ENCODE results near the gene CTIF.

Gene CTIF

DNA sequence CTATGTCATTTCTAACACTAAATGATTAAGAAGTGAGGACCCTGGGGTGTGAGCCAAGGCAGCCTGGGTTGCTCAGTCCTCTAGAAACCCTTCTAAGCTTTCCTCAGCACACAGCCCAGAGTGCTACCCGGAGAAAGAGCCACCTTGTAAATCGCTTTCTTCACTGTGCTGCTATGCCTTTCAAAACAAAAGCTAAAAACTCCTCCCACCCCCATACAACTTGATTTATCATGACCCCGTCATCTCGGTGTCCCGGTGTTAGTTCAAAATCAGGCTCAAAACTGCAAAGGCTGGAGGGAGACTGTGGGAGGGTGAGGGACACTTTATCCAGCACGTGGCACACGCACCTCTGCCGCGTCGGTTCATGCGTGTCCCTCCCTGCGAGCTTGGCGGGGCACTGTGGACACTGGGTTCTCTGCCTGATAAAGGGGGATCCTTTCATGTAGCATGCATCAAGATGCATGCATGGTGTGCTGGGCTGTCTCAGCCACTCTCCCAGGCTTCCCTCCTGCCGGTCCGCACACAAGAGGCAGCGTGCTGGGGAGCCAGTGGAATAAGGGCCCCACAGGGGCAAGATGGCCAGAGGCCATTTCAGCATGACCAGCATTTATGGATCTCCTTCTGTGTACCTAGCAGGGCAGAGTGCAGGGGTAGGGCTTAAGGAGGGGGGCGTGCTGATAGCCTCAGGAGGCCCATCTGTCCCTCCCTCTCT, 241.5 kb downstream of the CTIF start:
- no peak for FAIRE-seq

DNA sequence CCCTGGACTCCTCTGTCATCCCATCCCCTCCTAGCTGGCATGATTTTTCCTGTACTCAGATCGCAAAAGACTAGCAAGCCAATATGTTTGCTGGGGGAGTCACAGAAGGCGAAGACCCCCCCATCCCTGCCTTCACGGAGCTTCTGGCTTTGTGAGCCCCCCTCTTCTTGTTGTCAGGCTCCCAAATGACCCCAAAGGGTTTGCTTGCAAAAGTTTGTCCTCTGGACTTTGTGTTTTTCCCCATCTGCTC, 242.0 kb downstream of the CTIF start:
- no peak for FAIRE-seq

DNA sequence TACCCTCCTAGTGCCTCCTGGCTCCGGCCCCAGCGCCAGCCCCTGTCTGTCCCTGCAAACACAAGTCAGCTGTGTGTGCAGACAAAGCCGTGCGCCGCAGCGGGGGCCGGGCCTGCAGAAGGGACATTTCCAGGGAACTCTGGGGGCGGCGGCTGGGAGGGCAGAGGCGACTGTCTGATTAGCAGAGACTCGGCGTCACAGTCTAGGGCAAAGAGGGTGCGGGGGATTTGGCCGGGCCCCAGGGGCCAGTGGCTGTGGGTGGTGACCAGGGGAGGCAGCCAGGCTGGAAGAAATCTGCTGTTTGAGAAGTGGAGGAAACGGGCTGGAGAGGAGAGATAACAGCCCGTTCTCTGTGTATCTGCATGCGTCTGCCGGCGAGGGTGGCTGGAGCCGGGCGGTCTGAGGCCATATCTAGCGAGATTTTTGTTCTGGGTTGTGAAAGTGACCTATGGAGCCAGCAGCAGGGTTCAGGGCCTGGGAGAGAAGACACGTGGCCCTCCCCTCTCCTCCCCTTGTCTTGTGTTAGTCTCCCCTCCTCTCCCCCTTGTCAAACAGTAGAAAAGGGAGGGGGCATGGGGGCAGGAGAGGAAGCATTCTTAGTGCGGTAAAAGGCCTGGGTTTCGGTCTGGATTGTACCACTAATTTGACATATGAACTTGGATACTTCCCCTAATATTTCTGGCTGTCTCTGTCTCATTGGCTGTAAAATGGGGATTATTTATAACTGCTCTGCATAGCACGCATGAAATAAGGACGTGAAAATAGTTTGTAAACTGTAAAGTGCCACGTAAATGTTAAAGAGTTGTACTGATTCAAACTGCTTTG, 242.5 kb downstream of the CTIF start:
- FAIRE-seq, result no peak

DNA sequence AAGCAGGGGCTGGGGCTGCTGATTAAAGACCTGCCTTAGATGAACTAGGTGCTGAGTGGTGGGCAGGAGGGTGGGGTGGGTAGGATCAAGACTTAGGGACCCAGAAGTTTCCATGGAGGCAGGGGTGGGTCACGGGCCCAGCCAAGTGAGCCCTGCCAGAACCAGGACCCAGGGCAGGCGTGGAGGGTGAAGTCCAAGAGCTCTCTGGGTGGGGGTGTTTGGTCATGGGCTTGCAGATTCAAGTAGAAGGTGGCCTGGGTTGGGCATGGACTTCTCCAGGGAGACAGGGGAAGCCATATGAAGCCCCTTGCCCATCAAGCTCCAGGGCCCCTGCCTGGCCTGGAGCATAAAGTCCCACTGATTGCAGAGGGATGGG, 243.1 kb downstream of the CTIF start:
- no peak for FAIRE-seq

DNA sequence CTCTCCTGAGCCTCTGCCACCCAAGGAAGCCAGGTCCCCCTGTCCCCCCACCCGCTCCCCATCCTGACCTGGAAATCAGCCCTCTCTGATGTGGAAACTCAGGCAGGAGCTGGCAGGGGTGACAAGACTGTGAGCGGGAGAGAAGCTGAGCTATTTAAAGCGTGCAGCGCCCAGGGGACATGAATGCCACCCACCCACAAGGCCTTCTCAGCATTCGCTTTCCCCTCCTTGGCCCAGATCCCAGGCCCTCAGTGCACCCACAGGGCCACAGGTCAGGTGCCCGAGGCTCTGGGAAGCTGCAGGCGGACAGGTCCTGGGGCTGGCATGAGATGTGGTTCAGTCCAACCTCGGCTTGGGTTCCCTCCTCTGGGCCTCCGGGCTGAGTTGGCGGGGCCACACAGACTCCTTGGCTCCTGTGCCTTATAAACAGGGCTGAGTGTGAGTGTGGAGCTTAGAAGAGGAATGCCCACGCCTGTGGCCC, 243.6 kb downstream of the CTIF start:
- FAIRE-seq, result no peak

DNA sequence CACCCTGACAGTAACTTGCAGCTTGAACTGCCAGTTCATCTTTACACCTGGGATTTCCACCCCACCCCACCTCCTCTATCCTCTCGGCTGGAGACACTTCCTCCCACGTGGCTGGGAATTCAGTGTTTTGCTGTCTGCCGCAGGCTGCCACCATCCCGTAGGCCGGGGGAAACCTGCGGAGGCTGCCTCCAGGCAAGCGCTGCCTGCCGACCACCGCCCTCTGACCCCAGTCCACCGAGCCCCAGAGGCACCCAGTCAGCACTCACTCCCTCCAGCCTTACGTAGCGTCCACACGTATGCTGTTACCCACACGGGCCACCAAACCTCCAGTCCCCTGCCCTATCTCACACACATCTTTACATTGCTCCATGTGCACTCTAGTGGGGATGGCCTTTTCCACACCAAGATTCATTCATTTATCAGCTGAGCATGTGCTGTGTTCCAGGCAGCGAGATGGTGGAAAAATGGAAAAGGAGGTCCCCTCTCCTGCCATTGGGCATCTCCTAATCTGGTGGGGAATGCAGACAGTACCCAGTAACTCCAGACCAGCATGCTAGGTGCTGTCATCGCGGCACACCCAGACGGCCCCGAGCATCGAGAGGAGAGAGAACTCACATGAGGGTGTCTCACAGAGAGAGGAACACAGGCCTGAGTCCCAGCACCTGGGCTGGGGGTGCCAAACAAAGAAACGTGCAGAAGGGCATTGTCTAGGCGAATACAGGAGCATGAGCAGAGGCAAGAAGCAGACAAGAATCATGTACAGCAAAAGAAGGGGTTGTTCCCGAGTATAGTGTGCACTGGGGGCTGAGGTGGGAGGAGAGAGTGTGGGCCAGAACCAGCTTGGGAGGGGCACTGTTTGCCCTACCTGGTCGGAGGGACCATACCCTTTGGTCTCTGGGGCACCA, 245.0 kb downstream of the CTIF start:
- FAIRE-seq, result no peak

DNA sequence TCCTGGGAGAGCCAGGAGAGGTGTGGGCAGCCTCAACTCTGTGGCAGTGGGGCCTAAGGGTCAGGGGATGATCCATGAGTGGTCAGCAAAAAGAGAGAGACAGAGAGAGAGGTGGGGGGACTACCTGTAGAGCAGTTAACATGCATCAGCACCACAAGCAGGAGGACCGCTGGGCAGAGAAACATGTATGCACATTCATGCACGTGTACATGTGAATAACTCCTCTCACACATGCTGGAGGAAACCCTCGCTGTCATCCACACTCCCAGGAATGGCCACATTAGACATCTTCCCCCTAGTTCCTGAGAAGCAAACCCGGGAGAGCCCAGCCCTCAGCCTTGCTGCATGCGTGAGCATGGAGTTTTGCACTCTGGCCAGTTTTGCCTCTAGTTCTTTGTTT, 245.8 kb downstream of the CTIF start:
- FAIRE-seq, result no peak

DNA sequence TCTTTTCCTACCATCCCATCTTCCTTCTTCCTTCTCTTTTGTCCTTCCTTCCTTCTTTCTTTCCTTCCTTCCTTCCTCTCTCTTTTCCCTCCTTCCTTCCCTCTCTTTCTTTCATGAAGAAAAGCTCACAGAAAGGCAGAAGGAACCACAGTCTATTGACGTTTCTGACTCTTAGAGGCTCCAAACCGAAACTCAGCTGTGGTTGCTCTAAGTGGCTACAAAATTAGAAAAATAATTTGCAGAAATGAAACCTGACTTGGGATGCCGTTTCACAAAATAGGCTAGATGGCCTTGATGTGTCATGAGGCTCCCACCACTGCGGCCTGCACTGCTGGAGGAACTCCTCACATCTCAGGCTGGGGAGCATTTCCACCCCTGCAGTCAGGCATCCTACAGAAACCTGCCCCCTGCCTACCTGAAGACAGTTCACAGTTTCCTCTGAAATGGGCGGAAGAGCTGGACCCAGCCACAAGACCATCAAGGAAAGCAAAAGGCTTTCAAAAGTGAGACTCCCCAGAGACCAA, 246.3 kb downstream of the CTIF start:
- FAIRE-seq, result no peak

DNA sequence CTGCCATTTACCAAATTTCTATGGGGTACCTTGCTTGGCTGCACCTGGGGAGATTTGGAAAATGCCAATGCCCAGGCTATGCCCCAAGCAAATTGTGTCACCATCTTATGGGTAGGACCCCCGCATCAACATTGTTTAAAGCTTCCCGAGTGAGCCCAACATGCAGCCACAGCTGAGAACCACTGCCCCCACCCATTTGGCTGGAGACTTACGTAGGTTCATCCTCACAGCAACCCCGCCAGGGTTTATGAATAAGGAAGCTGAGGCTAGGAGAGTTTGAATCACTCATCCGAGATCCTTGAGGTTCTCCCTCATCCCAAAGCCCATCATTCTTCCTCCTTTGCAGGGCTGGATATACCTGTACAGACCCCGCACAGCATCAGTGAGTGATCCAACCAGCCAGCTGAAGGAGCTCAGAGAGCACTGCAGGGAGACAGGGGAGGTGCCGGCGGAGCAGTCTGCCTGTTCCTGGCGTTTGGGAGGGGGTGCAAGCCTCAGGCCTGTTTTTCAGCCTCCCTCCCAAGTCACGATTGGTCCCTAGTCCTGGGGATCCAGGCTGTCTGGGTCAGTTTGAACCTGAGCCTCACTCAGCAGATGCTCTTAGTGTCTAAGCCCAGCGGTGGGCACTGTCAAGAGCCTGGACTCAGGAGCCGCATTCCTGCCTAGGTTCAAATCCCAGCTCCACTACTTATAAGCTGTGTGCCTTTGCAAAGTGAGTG, 247.1 kb downstream of the CTIF start:
- FAIRE-seq, result no peak

DNA sequence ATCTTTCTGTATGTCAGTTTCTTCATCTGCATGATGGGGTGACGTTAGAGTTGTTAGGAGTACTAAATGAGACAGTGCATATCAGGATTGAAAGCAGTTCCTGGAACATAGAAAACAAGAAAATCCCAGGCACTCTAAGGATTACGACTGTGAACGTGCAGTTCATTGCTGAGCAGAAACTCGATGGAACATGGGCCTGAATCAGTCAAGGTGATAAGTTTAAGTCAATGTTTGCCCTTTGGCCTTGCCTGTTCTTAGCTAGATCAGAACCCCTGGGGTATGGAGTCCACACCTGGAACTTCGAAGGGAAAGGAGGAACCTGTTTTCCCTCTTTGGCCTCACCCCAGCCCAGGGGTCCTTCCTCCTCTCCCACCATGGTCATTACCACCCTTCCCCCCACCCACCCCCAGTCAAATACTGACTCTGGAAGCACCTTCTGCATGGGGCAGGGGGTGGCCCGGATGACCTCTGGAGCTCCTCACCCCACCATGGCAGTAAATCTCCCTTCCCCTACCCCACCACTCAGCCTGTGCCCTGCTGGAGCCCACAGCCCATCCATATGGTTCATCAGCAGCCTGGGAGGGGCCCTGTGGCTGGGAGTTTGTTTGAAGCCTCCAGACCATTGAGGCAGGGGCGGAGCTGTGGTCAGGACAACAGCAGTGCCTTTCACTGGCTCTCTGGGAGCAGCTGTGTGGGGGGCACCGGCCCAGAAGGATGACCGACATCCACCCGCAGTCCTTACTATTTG, 247.8 kb downstream of the CTIF start:
- FAIRE-seq, result no peak

DNA sequence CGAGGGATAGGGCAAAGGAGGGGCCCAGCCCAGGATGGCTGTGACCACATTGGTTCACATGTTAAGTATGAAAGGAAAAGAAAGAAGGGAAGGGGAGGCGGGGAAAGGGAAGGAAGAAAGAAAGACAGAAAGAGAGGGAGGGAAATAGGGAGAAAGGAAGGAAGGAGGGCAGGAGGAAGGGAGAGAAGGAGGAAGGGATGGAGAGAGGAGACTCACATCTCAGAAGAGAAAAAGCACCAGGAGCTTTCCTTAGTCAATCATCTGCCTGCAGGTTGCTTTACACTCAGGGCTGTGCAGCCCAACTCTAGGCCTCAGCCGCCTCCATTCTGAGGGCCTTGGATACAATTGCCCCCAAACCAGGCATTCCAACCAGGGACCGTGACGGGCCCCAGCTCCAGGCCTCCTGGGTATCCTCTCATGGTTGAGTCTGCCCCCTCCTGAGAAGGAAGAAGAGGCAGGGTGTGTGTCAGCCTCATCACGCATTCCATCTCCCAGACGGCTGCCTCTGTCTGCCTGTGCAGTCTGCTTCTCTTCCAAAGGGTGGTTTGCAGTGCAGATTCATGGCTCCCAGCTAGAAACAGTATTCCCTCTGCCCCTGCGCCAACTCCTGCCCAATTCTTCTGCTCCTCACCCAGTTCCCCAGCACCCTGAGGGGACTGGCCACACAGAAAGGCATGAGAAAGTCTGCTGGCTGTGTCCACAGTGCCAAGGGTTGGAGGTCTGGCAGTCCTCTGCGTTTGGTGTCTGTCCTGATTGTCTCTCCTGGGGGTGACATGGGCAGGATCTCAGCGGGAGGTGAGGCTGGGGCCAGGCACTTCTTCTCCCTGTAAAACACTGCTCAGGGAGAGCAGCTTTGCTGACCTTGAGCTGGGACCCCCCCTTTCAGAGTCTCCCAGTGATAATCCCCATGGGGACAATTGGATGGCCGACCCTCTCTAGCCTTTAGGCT, 248.6 kb downstream of the CTIF start:
- no peak for FAIRE-seq

DNA sequence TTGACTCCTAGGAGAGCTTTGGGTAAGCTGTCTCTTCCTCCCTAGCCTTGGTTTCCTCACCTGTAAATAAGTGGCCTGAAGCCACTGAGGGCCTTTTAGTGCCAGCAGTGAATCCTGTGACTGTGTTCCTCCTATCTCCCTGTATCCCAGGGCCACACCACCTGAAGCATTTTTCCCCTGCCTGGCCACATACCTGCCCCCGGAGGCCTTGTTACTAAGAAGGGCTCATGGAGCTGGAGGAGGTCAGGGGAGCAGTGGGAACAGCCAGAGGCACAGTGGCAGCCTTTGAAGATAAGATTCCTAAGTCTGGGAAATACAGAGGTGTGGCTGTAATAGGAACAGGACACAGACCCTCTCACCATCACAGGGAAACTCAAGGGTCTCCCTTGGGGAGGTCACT, 249.5 kb downstream of the CTIF start:
- no peak for FAIRE-seq

DNA sequence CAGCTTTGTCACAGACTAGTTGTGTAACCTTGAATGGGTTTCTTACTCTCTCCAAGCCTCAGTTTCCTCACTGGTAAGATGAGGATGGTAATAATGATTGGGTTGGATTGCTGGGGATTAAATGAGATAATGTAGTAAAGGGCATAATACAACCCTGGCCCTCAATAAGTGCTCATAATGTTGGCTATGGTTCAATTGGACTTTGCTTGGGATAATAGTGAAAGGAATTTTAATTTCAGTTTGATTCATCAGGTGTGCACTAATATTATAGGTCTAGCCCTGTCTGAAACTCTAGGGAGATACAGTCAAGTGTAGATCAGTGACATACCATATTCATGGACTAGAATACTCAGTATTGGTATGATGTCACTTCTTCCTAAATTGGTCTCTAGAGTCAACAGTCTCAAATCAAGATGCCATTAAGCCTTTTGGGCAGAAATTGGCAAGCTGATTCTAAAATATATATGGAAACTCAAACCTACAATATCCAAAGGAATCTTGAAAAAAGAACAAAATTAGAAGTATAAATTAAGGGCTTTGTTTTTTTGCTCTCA, 250.5 kb downstream of the CTIF start:
- no peak for FAIRE-seq

DNA sequence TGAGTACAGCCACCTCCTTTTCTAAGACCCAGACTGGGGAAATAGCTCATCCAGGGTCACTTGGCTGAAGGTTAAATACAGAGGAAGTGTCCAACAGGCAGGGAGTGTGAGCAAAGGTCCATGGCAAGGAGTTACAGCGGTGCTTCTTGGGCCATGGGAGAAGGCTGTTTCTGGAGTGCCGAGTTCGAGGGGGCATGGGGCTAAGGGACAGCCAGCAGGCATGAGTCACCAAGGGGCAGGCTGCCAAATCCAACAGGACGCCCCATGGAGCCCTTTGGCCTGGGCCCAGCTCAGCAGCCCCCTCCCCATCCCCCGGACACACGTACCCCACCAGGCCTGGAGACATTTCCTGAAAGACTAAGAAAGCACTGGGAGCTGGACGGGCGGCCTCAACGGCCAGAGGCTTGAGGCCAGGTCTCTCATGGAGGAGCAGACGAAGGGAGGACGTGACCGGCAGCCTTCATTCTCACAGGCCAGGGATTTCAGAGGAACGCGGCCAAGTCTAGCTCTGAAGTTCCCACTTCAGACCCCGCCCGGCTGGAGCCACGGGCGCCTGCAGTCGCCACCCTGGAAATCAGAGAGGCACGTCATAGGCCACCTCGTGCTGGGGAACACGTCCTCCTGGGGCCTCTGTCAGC, 251.5 kb downstream of the CTIF start:
- FAIRE-seq, result no peak

DNA sequence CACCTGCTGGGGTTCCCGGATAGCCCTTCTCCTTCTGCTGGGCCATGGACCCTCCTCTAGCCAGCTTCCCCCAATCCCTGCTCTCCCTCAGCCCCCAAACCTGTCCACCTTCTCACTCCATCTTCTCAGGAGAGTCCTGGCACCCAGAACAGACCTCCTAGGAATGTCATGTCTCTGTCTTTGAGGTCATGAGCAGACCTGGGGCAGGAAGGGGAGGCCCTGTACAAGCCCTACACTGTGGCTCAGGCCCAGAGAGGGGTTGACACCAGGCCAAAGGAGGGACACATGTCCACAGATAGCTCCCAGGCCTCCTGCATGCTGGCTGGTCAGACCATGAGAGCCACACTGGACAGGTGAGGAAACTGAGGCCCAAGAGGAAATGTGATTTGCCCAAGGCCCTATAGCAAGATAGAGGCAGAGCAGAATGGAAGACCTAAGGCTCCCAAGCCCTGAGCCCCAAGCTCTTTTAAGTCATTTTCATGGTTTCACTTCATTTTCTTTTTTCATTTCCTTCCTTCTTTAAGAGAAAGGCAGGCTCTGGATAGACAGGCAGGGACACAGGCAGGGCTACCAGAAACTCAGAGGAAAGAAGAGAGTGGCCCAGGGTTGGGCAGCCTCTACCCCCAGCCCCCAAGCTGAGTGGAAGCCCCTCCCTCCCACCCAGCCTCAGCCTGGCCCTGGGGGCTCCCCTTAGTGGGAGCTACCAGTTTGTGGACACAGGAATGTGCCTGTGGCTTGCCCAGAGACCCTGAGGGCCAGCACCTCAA, 252.2 kb downstream of the CTIF start:
- no peak for FAIRE-seq

DNA sequence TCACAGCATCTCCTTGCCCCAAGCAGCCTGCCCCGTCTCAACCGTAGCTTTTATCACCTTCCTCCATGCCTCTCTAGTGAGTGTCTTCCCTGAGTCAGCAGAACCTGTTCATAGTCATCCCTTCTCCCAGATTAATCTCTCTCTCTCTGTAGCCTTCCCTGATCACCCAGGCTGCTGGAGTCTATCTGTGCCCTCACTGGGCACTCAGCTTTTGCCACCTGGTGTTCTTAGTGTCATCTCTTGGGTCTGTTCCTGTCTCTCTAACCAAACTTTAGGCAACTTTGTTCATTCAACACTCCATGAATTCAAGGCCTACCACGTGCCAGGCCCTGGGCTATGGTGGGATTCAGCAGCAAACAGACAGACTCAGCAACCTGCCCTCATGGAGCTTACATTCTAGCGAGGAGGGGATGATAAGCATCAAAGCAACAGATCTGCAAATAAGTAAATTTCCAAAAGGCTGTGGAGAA, 252.8 kb downstream of the CTIF start:
- FAIRE-seq, result no peak

DNA sequence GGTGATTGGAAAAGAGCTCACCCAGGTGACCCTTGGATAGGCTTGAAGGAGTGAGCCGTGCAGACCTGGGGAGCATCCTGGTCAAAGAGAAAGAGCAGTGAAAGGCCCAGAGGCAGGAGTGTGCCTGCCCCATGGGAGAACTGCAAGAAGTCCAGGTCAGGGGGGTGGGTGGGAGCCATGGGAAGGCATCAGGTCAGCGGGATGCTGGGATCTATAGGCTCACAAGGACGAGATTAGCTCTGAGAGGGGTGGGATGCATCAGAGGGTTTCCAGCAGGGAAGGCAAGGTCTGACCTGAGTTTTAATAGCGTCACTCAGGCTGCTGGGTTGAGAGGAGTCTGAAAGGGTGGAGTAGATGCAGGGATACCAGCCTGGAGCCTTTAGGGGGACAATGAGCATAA, 253.3 kb downstream of the CTIF start:
- no peak for FAIRE-seq

DNA sequence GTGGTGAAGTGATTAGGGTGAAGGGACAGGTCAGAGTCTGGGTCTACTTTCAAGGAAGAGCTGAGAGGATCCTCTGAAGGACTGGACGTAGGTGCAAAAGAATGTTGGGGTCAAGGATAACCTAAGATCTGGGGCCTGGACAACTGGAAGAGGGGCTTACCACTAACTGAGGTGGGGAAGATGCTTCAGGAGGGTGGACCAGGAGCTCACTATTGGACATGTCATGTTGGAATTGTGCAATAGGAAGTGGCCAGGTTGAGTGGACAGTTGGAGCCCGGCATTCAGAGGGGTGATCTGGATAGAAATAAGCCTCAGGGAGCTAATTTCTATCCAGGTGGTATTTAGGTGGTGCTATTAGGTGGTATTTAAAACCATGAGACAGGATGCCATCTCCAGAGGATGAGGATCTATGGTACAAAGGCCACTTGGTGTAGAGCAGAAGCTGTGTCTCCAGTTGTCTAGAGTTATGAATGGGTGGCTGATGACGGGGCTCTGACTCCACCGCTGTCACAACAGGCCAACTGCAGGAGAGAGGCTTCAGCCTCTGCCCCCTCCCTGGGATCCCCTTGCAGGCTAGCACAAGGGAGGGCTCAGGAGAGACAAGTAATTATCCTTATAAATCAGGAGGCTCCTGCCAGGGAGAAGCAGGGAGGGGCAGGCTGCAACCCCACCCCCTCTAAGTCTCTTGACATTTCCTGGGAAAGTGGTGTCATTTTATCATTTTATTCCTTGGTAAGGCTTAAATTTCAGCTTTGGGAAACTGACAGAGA, 254.0 kb downstream of the CTIF start:
- FAIRE-seq, result no peak
